GM11168 (cell line): ENCODE measurements around the gene SYTL2.

Source experiments
- in situ Hi-C: fragments of 300-500 bp; cut with MboI; formaldehyde crosslinking; loops from one replicate; pipeline ENCODE4 v1.12.0; 2022; ENCODE audit warnings: low sequenced_read_pairs; ENCODE audit not compliant: unreplicated experiment

The SYTL2 gene

GRCh38 chr11:85829172-85829571 lies 18.2 kb upstream of the SYTL2 start:
- in situ Hi-C loops: no loop called here

DNA sequence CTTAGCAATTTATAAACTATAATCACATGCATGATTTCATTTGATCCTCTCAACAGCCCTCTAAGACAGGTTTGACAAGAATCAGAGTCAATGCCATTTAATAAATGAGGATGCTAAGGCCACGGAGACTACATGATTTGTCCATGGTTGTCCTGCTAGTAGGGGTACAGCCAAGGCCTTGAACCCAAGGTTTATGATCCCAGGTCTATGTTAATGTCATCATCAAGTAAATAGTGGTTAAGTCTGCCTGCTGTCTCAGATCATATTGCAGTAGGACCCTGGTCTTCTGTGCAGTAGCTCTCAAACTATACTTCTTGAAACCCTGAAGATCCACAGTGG lies 17.7 kb upstream of the SYTL2 start:
- in situ Hi-C loops: no loop called here

DNA sequence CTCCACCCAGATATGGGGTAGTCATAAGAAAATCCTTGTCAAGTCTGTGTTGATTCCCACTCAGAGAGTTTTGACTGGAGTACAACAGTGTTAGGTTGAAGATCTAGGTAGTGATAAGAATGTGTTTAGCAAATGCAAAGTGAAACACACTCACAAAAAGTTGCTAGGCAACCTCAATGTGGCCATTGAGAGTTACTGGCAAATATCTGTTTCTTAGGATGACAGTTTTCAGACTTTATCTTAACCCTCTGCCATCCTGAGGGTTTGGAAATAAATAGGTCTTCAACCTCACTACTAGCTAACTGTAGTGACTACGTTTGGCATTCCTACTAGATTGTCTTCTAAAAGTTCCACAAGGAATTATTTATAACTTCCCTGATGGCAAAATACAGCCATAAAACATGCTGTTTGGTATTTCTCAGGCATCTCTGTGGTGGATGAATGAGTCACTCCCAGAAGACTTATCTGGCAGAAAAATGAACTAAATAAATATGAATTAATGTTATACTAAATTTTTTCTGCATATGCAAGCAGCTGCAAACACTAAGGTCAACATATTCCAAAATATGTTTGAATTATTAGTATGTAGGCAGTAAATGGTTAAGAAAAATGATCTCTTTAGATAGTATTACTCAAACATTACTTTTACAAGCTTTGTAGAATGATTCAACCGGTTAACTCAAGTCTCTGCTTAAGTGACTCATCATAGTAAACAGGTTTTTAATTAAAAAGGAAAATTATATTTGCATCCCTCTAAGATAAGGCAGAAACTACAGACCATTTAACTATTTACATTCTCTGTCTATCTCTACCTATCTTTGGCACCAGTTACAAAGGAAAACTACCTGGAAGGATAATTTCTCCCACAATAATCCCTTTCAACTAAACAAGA lies 17.1 kb upstream of the SYTL2 start:
- in situ Hi-C loops: no loop called here

DNA sequence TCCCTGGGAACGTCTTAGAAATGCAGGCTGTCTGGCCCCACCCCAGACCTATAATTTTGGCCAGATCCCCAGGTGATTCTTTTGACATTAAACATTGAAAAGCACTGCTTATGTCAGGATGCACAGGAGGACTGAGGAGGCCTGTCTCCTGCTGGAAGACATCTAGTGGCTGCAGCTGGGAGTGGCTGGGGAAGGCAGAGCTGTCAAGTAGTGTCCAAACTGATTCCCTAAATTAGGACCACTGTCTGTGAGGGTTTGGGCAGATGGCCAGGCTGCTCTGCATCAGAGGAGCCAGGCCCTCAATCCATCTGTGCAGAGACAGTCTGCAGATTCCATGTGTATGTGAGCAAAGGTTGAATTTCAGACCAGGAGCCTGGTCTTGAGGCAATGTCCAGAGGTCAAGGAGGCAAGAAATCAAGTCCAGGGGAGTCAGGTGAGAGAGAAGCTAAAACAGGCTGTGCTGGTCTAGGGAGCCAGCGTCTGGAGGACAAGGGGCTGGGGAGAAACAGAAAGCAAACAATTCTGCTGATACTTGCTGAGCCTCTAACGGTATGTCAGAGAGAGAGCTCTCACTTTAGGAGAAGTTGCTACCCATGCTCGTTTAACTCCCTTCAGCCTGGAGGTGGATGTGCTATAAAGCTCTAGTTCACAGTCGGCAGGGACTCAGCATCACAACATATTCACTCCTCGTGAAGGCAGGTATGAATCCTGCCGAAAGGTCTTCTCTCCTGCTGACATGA lies 15.3 kb upstream of the SYTL2 start:
- in situ Hi-C loops: no loop called here

DNA sequence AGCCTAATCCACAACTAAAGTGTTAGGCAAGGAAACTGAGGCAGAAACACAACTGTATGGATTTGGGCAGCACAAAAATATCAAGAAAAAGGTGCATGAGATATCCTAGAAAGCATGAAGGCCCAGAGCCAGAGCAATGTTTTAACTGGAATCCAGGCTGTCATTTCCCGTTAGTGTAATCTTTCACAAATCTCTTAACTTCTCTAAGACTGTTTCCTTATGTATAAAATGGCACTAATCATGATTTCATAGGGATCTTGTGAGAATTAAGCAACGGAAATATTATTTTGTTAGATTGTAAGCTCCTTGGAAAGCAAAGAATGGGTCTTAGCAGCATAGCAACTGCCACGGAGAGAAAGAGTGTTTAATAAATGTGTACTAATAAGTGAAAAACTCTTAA lies 14.7 kb upstream of the SYTL2 start:
- in situ Hi-C loops: no loop called here

DNA sequence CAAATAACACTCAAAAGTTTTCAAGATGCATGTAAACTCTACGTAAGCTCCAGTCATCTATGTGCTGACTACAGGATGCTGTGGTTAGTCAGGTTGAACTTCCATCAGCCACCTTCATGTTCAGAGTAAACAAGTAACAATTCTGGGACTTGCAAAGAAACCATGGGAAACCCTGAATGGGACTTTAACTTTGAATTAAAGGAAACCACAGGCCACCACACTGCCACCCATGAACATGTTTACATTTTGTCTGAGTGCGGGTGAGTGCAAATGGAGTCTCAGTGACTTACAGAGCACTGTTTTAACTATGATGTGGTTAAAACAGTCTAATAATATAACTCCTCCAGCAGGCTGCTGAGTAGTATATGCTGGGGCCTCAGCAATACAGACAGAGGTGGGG lies 12.9 kb upstream of the SYTL2 start:
- in situ Hi-C loops: no loop called here

- in situ Hi-C loops: no loop called here
Observed at GRCh38 chr11:85822814-85823213, 11.9 kb upstream of the SYTL2 start.

DNA sequence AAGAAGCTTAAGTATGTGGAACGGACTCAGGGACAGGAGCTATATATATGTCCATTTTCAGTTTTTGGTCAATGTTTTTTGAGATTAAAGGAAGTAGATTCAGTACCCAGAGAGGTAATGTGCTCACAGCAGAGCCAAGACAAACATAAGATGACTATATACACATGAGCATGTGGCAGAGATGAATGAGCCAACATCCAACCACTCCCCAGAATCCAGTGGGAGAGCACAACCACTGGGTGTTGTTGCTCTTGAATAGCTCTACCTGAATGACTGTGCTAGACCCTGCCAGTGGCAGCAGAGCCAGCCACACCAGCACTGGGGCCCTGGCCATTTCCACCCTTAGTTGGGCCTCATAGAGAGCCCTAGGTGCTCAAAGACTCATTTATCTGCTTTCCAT lies 10.7 kb upstream of the SYTL2 start:
- in situ Hi-C loops: no loop called here

DNA sequence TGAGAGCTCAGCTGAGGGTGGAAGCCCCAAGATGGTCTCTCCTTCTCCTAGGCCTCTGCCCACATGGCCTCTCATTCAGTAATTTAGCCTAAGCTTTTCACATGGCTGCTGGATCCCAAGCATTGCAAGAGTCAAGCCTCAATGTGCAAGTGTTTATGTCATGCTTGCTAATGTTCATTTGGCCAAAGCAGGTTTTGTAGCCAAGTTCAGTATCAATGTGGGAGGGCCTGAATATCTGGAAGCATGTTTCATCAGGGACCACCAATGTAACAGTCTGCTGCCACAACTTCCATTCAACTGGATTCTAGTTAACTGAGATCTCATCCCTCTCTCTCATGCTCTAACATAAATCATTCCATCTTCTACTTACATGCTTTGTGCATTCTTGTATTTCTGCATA lies 8.5 kb upstream of the SYTL2 start:
- in situ Hi-C loops: no loop called here

DNA sequence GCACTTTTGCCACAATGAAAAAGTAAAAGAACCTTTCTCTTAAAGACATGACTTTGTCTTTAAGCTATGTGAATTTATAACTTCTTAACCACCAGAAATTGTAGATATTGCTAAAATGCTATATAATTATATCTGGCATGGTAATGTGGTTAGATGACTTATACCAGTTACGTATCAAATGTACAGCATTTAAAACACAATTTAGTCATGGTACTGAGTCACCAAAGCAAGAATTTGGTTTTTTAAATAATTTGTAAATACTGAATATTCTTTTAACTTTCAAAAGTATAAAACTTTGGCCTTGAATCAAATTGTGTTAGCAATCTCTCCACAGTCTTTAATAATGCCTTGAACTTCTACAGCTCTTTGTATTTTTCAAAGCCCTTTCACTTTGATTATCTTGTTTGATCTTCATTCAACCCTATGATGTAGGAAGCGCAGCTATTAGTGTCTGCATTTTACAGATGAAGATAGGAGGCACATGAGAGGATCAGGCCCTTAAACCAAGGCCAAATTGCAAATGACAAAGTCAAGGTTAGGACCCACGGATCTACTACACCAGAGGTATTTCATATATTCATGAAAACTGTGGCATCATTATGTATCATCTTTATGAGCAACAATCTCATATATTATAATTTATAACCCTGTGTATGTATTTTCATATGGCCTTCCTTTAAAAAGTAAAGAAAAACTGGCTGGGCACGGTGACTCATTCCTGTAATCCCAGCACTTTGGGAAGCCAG lies 4.4 kb upstream of the SYTL2 start:
- in situ Hi-C loops: no loop called here

DNA sequence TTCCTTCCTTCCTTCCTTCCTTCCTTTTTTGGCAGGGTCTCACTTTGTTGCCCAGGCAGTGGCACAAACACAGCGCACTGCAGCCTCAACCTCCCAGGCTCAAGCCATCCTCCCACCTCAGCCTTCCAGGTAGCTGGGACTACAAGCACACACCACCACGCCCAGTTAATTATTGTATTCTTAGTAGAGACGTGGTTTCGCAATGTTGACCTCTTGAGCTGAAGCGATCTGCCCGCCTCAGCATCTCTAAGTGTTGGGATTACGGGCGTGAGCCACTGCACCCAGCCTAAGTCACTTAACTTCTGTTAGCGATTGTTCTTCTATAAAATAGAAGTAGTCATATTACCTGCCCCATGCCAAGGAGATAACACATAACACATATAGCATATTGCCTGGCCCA lies 2.8 kb upstream of the SYTL2 start:
- in situ Hi-C loops: no loop called here

DNA sequence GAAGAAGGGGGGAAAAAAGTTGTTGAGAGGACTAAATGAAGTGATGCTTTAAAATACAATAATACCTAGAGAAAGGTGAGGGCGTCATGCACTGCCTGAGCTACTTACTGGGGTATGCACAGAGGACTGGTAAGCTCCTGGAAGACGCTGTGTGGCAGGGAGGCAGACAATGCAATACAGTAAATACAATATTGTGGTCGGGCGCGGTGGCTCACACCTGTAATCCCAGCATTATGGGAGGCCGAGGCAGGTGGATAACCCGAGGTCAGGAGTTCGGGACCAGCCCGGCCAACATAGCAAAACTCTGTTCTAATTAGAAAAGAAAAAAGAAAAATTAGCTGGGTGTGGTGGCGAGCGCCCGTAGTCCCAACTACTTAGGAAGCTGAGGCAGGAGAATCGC lies 683 bp upstream of the SYTL2 start:
- in situ Hi-C loops: no loop called here

GRCh38 chr11:85810521-85810870 lies 445 bp downstream of the SYTL2 start:
- in situ Hi-C loops: no loop called here

DNA sequence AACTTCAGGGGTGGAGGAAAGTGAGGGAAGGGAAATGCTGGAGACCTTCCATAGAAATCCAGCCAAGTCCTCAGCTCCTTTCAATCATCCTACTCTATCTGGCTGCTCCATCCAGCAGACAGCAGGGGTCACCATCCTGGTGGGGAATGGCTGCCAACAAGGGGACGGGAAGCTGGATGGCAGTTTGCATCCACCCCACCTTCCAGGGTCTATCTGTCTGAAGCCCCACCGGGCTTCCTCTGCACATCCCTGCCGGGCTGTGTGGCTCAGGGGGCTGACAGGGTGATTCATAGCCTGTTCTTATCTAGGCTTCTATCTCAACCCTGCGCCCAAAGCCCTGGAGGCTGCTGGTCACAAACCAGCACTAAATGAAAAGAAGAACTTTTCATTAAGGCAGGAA lies 1.1 kb downstream of the SYTL2 start:
- in situ Hi-C loops: no loop called here

- in situ Hi-C loops: no loop called here
Observed at GRCh38 chr11:85809191-85809590, 1.8 kb downstream of the SYTL2 start.

GRCh38 chr11:85806876-85807275 lies 4.1 kb downstream of the SYTL2 start:
- in situ Hi-C loops: no loop called here

DNA sequence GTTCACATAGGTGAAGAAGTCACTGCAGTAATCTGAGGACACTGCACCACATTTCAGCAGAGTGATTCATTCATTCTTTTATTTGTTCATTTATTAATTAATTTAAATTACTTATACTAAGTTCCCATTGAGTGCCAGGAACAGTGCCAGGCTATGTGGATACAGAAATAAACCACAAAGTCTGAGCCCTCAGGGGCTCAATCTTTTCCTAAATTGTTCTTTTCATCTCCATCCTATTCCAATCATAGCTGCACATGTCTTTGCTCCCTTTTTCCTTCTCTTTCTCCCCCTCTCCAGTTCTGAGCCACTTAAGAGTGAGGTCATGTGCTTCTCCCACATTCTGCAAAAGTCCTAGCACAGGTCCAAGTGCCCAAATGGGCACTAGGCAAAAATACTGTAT lies 4.9 kb downstream of the SYTL2 start:
- in situ Hi-C loops: no loop called here

- in situ Hi-C loops: no loop called here
Observed at GRCh38 chr11:85805387-85805786, 5.6 kb downstream of the SYTL2 start.

GRCh38 chr11:85803920-85804319 lies 7.0 kb downstream of the SYTL2 start:
- in situ Hi-C loops: no loop called here

GRCh38 chr11:85803303-85803702 lies 7.6 kb downstream of the SYTL2 start:
- in situ Hi-C loops: no loop called here

DNA sequence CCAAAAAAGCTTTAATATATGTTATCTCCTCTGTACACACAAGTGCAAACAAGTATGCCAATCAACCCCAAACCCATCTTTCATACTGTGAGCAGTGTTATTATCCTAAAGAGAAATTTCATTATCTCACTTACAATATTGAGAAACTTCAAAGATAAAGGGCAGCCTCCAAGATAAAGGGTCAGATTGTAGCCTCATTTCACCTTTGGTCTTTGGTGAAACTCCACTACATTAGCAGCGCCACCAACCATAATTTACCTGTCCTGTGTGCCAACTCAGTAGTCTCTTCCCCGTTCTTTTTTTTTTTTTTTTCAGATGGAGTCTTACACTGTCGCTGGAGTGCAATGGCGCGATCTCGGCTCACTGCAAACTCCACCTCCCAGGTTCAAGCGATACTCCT lies 9.4 kb downstream of the SYTL2 start:
- in situ Hi-C loops: no loop called here
